Bronchial epithelial cell (primary cell): ENCODE data around the gene RXFP1. TPM values are rescaled to one million over a fixed set of nuclear protein-coding genes. Genes with fewer than 3 reads are reported as not detected.

Experiments used
- DNase-seq: peaks from one replicate; pipeline ENCODE4 v3.0.0-alpha.2; 2010; ENCODE audit warnings: low read depth
- FAIRE-seq: peaks from 2 replicates; lab custom pipeline; 2011; peaks lifted over from hg19 to GRCh38; lab: Jason Lieb, UNC
- H3K27me3 ChIP-seq: 2 replicates; pipeline ENCODE4 v1.5.1; 2011; ENCODE audit warnings: low read length; ENCODE audit not compliant: control insufficient read depth, insufficient read depth
- H3K36me3 ChIP-seq: 2 replicates; pipeline ENCODE4 v1.5.1; 2011; ENCODE audit warnings: low read length; ENCODE audit not compliant: control insufficient read depth, insufficient read depth
- H3K4me3 ChIP-seq: 2 replicates; pipeline ENCODE4 v1.5.1; 2011; ENCODE audit warnings: mild to moderate bottlenecking, low read depth, low read length, control low read depth
- CTCF ChIP-seq: IDR thresholded peaks from 2 replicates; pipeline ENCODE4 v1.5.1; 2011; ENCODE audit warnings: mild to moderate bottlenecking, moderate library complexity, low read length, control low read depth, inconsistent platforms; ENCODE audit not compliant: insufficient read depth, severe bottlenecking
- total RNA-seq: library from RNA; depleted of rRNA; stranded (reverse); fragments of >200 nt; gene quantifications from 2 replicates; pipeline ENCODE4 v1.2.1, GENCODE V29; 2014

The RXFP1 gene
- total RNA-seq, 1 donor from 2014 or later: under 0.01 TPM

GRCh38 chr4:158625544-158625943, 103.9 kb downstream of the RXFP1 start:
- Histone ChIP-seq H3K27me3 (no peaks in the 10 kb centered on the region), H3K36me3 (no peaks in the 10 kb centered on the region), H3K4me3 (no peak overlapping the region)
- FAIRE-seq (no peak), DNase-seq (no peak)
- TF ChIP-seq CTCF: no peak

- DNase-seq (peak; percentile 55), FAIRE-seq (no peak)
- H3K4me3 ChIP-seq: no peak overlapping the region
- no peak for TF ChIP-seq CTCF
- no peaks in the 10 kb centered on the region for H3K36me3 ChIP-seq
- no peaks in the 10 kb centered on the region for H3K27me3 ChIP-seq
Measured at GRCh38 chr4:158630893-158631292, 109.2 kb downstream of the RXFP1 start.

- no peaks in the 10 kb centered on the region for H3K36me3 ChIP-seq
- no peak overlapping the region for H3K4me3 ChIP-seq
- FAIRE-seq (no peak), DNase-seq (no peak)
- no peaks in the 10 kb centered on the region for H3K27me3 ChIP-seq
- no peak for TF ChIP-seq CTCF
Measured at GRCh38 chr4:158636619-158637018, 114.9 kb downstream of the RXFP1 start.

GRCh38 chr4:158644356-158644755, 122.7 kb downstream of the RXFP1 start:
- Histone ChIP-seq H3K27me3 (no peaks in the 10 kb centered on the region), H3K36me3 (no peaks in the 10 kb centered on the region), H3K4me3 (no peak overlapping the region)
- no peak for TF ChIP-seq CTCF
- DNase-seq (no peak), FAIRE-seq (no peak)

- no peak for TF ChIP-seq CTCF
- H3K4me3 ChIP-seq: no peak overlapping the region
- H3K36me3 ChIP-seq: no peaks in the 10 kb centered on the region
- FAIRE-seq: no peak
- no peaks in the 10 kb centered on the region for H3K27me3 ChIP-seq
- no peak for DNase-seq
Measured at GRCh38 chr4:158644760-158645159, 123.1 kb downstream of the RXFP1 start.

- DNase-seq (peak; percentile 26), FAIRE-seq (no peak)
- H3K4me3 ChIP-seq: no peak overlapping the region
- TF ChIP-seq CTCF: no peak
- no peaks in the 10 kb centered on the region for H3K36me3 ChIP-seq
- no peaks in the 10 kb centered on the region for H3K27me3 ChIP-seq
Measured at GRCh38 chr4:158649111-158649680, 127.5 kb downstream of the RXFP1 start.
